Measurements from ENCODE around the gene RCAN1. TPM values are rescaled to one million over a fixed set of nuclear protein-coding genes. Genes with fewer than 3 reads are reported as not detected.

Gene RCAN1
- total RNA-seq, 1 experiment from 2014 or later, result 9.7 TPM

DNA sequence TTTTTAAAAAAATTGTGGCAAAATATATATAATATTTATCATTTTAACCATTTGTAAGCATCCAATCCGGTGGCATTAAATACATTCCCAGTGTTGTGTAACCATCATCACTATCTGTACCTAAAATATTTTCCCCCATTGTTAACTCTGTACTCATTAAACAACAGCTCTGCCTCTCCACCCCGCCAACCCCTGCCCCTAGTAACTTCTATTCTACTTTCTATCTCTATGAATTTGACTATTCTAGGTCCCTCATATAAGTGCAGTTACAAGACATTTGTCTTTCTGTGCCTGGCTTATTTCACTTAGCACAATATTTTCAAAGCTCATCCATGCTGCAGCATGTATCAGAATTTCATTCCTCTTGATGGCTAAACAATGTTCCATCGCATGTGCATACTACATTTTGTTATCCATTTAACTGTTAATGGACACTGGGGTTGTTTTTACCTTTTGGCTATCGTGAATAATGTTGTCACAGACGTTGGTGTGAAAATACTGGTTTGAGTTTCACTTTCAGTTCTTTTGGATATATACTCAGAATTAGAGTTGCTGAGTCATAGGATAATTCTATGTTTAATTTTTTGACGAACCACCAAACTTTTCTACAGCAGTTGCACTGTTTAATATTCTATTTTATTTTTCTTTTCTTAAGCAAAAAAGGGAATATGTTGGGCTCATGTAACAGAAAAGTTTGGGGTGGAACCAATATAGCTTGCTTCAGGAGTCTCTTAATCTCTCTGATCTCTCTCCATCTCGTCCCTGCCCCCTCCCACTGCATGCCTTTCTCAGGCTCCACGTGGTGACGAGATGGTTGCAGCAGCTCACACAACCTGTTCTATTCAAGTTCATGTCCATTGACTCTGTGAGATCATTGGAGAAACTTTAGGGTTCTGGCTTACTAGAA lies 25.2 kb upstream of the RCAN1 start:
- DNase-seq (ENCODE audit: low read depth, low spot score) (no peak), ATAC-seq (no peak)
- Histone ChIP-seq H3K4me1 (ENCODE audit: control insufficient read depth in 1 of 2, insufficient read depth in 2 of 2, low read length in 2 of 2) (no peaks in the 10 kb centered on the region), H3K9me2 (ENCODE audit: insufficient read depth) (no peaks in the 10 kb centered on the region), H3K4me2 (ENCODE audit: low read length) (no peak overlapping the region), H3K36me3 (ENCODE audit: control insufficient read depth in 1 of 2, insufficient read depth in 2 of 2, low read length in 2 of 2) (no peaks in the 10 kb centered on the region), H3K9me3 (ENCODE audit: control insufficient read depth in 1 of 2, insufficient read depth in 1 of 2, low read depth in 1 of 2, low read length in 2 of 2) (no peaks in the 10 kb centered on the region), H3K9ac (ENCODE audit: low read length) (no peak overlapping the region), H3K27me3 (ENCODE audit: insufficient read depth, low read length) (no peaks in the 10 kb centered on the region), H3K27ac (ENCODE audit: low read depth, low read length) (no peak overlapping the region), H4K20me1 (ENCODE audit: insufficient read depth) (no peaks in the 10 kb centered on the region), H2AFZ (ENCODE audit: low read depth, low read length, poor library complexity, severe bottlenecking) (no peak overlapping the region), H3K79me2 (ENCODE audit: insufficient read depth, low read length) (no peaks in the 10 kb centered on the region), H3K4me3 (replicated peaks in 1 of 2; ENCODE audit: low read depth in 1 of 2, low read length in 2 of 2) (no peak overlapping the region)
- POLR2A ChIA-PET, result no interaction called here
- CTCF ChIA-PET, result no interaction called here
- RAD21 ChIA-PET (ENCODE audit: low non-redundant PET in 1 of 2, low total read pairs in 2 of 2, uncharacterized antibody in 2 of 2, unreplicated experiment in 2 of 2), result interaction anchor here in 1 of 2 experiments (0.6 kb wide), 1 partner anchor 9 kb away, joined by 3 read pairs; no protein-coding TSS in a partner anchor
- no TSS peak for BruUV-seq (replicated peaks)
- TF ChIP-seq RAD21 (IDR thresholded peaks at IDR 0.05; ENCODE audit: low read depth) (no peak), CBX3 (IDR thresholded peaks at IDR 0.05; ENCODE audit: low read depth) (no peak), EZH2phosphoT487 (IDR thresholded peaks at IDR 0.05; ENCODE audit: borderline replicate concordance) (no peak), ZNF274 (IDR thresholded peaks at IDR 0.05; ENCODE audit: low read depth, low read length) (no peak), ELF1 (IDR thresholded peaks at IDR 0.05; ENCODE audit: borderline replicate concordance, low read depth) (no peak)
- intact Hi-C loops (cut with micrococcal nuclease), result no loop called here

DNA sequence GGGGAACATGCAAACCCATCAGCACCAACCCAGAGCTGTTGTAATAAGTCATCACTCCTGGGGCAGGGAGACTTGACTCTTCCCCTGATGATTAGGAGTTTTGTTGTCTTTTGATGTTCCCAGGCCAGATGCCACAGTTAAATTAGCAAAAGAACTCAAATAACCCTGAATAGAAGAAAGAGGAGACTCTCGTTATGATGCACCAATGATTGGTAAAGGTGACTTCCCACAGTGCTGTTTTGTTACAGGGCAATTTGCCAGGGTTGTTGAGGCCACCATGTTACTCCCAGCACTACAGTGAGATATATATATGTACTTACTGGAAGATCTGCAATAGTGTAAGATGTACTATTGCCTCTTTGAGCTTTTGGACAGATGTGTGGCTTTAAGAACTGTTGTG lies 24.3 kb upstream of the RCAN1 start:
- no peaks in the 10 kb centered on the region for H4K20me1 ChIP-seq (ENCODE audit: insufficient read depth)
- ATAC-seq (no peak), DNase-seq (ENCODE audit: low read depth, low spot score) (no peak)
- H3K4me1 ChIP-seq (ENCODE audit: control insufficient read depth in 1 of 2, insufficient read depth in 2 of 2, low read length in 2 of 2), result no peaks in the 10 kb centered on the region
- H2AFZ ChIP-seq (ENCODE audit: low read depth, low read length, poor library complexity, severe bottlenecking), result no peak overlapping the region
- no peaks in the 10 kb centered on the region for H3K36me3 ChIP-seq (ENCODE audit: control insufficient read depth in 1 of 2, insufficient read depth in 2 of 2, low read length in 2 of 2)
- no peak overlapping the region for H3K27ac ChIP-seq (ENCODE audit: low read depth, low read length)
- ChIA-PET POLR2A (no interaction called here), CTCF (no interaction called here), RAD21 (ENCODE audit: low non-redundant PET in 1 of 2, low total read pairs in 2 of 2, uncharacterized antibody in 2 of 2, unreplicated experiment in 2 of 2) (interaction anchor here in 1 of 2 experiments (0.6 kb wide), 1 partner anchor 8 kb away, joined by 3 read pairs; no protein-coding TSS in a partner anchor)
- TF ChIP-seq TCF7L2 (IDR thresholded peaks at IDR 0.05; ENCODE audit: borderline replicate concordance, extremely low read depth, insufficient read depth, insufficient read length), result no peak
- no peak for TF ChIP-seq SRF (IDR thresholded peaks at IDR 0.05; ENCODE audit: low read depth)
- no peak for TF ChIP-seq RAD21 (IDR thresholded peaks at IDR 0.05; ENCODE audit: low read depth)
- no peak for TF ChIP-seq EZH2 (IDR thresholded peaks at IDR 0.05)
- no peak for TF ChIP-seq POLR2A (IDR thresholded peaks at IDR 0.05; ENCODE audit: borderline replicate concordance, extremely low read depth, insufficient read depth, insufficient read length)
- TF ChIP-seq YY1 (IDR thresholded peaks at IDR 0.05; ENCODE audit: extremely low read depth, insufficient replicate concordance, low read depth, low read length), result no peak
- no peak for TF ChIP-seq EGR1 (IDR thresholded peaks at IDR 0.05; ENCODE audit: low read depth)
- TF ChIP-seq ELF1 (IDR thresholded peaks at IDR 0.05; ENCODE audit: borderline replicate concordance, low read depth), result no peak
- H3K9me3 ChIP-seq (ENCODE audit: control insufficient read depth in 1 of 2, insufficient read depth in 1 of 2, low read depth in 1 of 2, low read length in 2 of 2), result no peaks in the 10 kb centered on the region
- H3K4me3 ChIP-seq (replicated peaks in 1 of 2; ENCODE audit: low read depth in 1 of 2, low read length in 2 of 2), result no peak overlapping the region
- H3K4me2 ChIP-seq (ENCODE audit: low read length), result no peak overlapping the region
- no peaks in the 10 kb centered on the region for H3K27me3 ChIP-seq (ENCODE audit: insufficient read depth, low read length)
- H3K79me2 ChIP-seq (ENCODE audit: insufficient read depth, low read length), result no peaks in the 10 kb centered on the region
- no peaks in the 10 kb centered on the region for H3K9me2 ChIP-seq (ENCODE audit: insufficient read depth)
- BruUV-seq (replicated peaks), result no TSS peak
- intact Hi-C loops (cut with micrococcal nuclease), result no loop called here
- H3K9ac ChIP-seq (ENCODE audit: low read length), result no peak overlapping the region
